ENCODE results near the gene FBLN1.

- TF ChIP-seq CTCF (IDR thresholded peaks at IDR 0.05; ENCODE audit: insufficient read depth, low read length, poor library complexity, severe bottlenecking): no peak
- TF ChIP-seq EZH2phosphoT487 (conservative IDR thresholded peaks at IDR 0.05; ENCODE audit: low read length): no peak
These were observed 49.3 kb downstream of the FBLN1 start for GRCh38 chr22:45552017-45552411.
